Activated naive CD4-positive, alpha-beta T cell treated with anti-CD3 and anti-CD28 coated beads, Interleukin-2, amount 50 U/mL, for 72 hours (primary cell): Measurements from ENCODE around the gene JPH3. TPM values are rescaled to one million over a fixed set of nuclear protein-coding genes. Genes with fewer than 3 reads are reported as not detected.

ENCODE experiments used
- ATAC-seq, 2 donors: fragments of 150-1000 bp; cut with Tn5 transposase; 2 replicates each; pipeline ENCODE4 v1.10.0; 2021; ENCODE audit warnings: mild to moderate bottlenecking in 2 of 2, moderate library complexity in 2 of 2
- DNase-seq, 2 donors: peaks; one replicate each; pipeline ENCODE4 v3.0.0; 2021 to 2022; ENCODE audit warnings: low spot score in 2 of 2
- H3K27ac Mint-ChIP-seq, 2 donors: one replicate each; pipeline ENCODE4 v1.8.0; 2022; ENCODE audit warnings: mild to moderate bottlenecking in 2 of 2, mixed read lengths in 2 of 2
- H3K36me3 Mint-ChIP-seq, 2 donors: one replicate each; pipeline ENCODE4 v1.8.0; 2022; ENCODE audit warnings: mixed read lengths in 2 of 2
- H3K9me3 Mint-ChIP-seq, 2 donors: one replicate each; pipeline ENCODE4 v1.8.0; 2022; ENCODE audit warnings: mixed read lengths in 2 of 2
- total RNA-seq, 2 donors: library from RNA; stranded (reverse); gene quantifications; one replicate each; pipeline ENCODE4 v1.2.3, GENCODE V29; 2022

JPH3 gene
- total RNA-seq, 2 donors from 2014 or later: 0.37 TPM; not detected in 1

DNA sequence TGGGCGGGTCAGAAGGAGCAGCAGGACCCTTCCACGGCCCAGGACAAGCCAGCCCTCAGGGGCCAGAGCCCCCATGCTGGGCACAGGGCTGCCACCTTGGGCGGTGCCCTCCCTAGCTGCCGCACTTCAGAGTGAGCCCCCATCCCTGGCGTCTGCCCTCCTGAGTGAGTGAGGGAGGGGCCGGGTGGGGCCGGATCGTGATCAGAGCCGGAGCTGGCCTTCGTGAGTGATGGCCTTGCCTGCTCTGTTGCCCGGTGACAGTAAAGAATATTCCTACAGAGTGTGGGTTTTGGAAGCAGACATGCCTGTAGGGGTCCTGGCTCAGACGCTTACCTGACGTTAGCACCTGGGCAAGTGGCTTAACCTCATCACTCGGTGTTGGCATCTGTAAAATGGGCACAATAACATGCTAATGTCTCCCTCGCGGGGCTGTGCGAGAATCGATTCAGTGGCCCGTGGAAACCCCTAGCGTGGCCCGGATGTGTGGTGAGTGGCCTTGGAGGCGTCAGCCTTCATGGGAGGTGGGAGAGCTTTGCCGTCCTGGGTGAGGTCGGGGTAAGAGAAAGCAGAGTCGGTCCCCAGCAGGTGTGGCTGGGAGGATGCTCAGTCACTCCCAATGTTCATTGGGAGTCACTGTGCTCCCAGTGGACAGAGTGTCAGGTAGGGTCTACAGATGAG lies 26.1 kb downstream of the JPH3 start:
- Mint-ChIP-seq H3K9me3 (peaks cover 5 to 10% of the 10 kb centered on the region in 2 donors), H3K27ac (no peak overlapping the region), H3K36me3 (peaks cover 0 to 7% of the 10 kb centered on the region in 2 donors)
- no peak for DNase-seq
- ATAC-seq: no peak

DNA sequence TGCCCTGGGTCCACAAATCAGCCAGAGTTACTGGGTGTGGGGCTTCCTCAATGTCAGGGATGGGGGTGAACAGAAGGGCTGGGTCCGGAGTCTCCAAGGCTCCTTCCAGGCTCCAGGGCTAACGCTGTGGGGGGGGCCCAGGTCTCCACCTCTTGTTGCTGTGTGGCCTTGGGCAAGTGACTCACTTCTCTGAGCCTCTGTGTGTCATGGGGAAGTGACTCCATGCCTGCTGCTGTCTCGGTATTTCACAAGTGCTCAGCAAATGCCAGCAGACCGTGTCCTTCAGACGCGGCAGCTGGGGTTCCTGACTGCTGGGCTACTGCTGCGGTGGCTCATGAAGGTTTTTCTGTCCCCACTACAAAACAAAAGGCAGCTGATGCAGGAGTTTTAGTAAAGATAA lies 26.6 kb downstream of the JPH3 start:
- no peak for ATAC-seq
- Mint-ChIP-seq H3K27ac (no peak overlapping the region), H3K36me3 (peaks cover 0 to 7% of the 10 kb centered on the region in 2 donors), H3K9me3 (peaks cover 5 to 10% of the 10 kb centered on the region in 2 donors)
- DNase-seq: no peak

DNA sequence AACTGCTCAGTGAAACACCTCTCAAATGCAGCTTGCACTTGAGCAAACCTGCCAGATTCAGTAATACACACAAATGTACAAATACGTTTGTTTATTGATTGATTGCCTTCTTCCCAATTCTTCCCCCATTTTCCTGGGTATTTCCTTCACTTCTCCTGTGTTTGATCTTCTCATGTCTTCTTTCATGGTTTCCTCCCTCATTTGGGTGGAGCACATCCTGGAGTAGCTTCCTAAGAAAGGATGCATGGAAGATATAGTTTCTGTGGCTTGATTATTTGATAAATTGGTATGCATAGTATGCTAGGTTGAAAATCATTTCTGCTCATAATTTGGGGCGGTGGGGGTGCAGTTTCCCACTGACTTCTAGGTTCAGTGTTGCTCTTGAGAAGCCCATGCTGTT lies 28.8 kb downstream of the JPH3 start:
- ATAC-seq (no peak), DNase-seq (no peak)
- Mint-ChIP-seq H3K9me3 (peaks cover 5 to 10% of the 10 kb centered on the region in 2 donors), H3K36me3 (peaks cover 0 to 7% of the 10 kb centered on the region in 2 donors), H3K27ac (no peak overlapping the region)

DNA sequence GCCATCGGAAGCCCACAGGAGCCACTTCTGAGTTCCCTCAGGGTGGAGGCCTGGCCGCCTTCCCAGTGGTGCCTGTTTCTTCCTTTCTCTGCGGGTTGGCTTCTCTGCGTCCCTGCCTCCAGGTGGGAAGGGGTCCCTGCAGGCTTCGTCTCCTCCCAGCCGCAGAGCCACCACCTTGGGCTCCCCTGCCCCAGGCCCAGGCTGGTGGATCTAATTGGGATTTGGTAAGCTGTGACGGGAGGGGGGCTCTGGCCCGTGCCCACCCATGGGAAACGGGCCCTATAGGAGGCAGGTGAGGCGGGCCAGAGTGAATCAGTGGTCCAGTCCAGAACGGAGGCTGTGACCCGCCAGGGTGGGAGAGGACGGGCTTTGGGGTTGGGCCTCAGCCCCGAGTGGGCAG lies 32.1 kb downstream of the JPH3 start:
- Mint-ChIP-seq H3K36me3 (peaks cover 0 to 7% of the 10 kb centered on the region in 2 donors), H3K9me3 (peaks cover 5 to 10% of the 10 kb centered on the region in 2 donors), H3K27ac (no peak overlapping the region)
- no peak for DNase-seq
- no peak for ATAC-seq

DNA sequence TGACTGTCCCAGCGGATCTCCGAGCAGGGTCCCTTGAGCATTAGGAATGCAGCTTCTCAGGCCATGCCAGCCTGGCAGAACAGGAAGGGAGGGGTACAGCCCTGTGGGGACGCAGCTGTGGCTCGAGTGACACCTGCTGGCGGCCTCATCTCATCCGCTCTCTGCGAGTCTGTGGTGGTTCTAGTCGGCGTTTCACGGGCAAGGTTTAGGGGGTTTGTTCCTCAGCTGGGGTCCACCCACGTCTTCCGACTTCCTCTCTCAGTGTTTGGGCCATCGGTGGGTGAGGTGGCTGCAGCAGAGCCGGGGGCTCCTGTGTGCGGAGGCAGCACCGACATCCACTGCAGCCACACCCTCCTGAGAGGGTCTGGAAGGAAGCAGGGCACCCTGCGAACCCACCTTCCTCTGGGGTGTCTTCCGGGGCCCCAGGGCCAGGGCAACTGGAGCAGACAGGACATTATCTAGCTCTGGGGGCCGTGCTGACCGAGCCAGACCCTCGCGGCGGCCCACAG lies 33.3 kb downstream of the JPH3 start:
- H3K36me3 Mint-ChIP-seq: peaks cover 0 to 7% of the 10 kb centered on the region in 2 donors
- DNase-seq (peak; percentile 71 to 72), ATAC-seq (peak; percentile 80)
- H3K27ac Mint-ChIP-seq: peak overlapping the region in 1 of 2 donors; percentile 55
- H3K9me3 Mint-ChIP-seq: peaks cover 5 to 8% of the 10 kb centered on the region in 2 donors

DNA sequence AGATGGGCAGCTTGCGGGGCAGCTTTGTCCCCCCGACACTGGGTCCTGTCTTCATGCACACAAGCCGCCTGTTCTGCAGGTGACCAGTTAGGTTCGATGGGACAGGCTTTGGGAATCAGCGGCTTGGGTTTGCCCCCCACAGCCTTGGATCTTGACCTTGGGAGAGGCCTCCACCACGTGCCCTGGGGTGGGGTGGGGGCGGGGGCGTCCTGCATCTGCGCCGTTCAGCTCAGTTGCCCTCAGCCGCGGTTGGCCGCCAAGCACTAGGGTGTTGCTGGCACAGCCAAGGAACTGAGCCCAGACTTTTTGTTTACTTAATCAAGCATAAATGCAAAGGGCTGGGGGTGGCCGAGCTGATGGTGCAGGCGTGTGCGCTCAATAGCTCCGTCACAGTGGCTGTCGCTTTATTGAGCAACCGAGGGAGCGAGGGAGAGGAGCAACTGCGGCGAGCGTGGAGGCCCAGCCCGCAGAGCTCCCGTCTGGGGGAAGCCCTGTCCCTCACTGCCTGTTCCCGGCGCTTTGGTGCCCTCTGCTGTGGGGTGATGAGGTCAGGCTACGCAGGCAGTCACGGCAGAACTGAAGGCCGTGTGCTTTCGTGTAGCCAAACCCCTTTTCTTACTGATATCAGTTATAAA lies 33.9 kb downstream of the JPH3 start:
- ATAC-seq (peak; percentile 91 to 92), DNase-seq (peak; percentile 78 to 85)
- peaks cover 0 to 5% of the 10 kb centered on the region in 2 donors for H3K36me3 Mint-ChIP-seq
- H3K27ac Mint-ChIP-seq: peak overlapping the region in 1 of 2 donors; percentile 55
- H3K9me3 Mint-ChIP-seq: peaks cover 1 to 2% of the 10 kb centered on the region in 2 donors

DNA sequence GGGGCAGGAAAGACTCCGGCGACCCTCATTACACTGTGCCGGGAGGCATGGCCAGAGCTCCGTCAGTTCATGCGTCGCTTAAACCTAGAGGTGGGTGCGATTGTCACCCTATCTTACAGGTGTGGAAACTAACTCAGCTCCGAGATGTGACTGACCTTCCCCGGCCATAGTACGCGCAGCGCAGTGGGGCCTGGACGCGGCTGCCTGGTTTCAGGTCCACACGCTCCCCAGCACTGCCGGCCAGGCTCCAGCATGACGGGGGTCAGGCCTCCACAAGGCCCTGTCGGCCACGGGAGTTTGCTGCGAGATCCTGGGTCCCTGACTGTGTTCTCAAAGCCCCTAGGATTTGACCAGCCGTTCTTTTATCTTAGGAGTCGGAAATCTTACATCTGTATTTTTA lies 34.4 kb downstream of the JPH3 start:
- ATAC-seq (peak in 1 of 2 donors; percentile 10), DNase-seq (no peak)
- H3K9me3 Mint-ChIP-seq: no peaks in the 10 kb centered on the region
- H3K36me3 Mint-ChIP-seq: no peaks in the 10 kb centered on the region
- H3K27ac Mint-ChIP-seq: no peak overlapping the region

DNA sequence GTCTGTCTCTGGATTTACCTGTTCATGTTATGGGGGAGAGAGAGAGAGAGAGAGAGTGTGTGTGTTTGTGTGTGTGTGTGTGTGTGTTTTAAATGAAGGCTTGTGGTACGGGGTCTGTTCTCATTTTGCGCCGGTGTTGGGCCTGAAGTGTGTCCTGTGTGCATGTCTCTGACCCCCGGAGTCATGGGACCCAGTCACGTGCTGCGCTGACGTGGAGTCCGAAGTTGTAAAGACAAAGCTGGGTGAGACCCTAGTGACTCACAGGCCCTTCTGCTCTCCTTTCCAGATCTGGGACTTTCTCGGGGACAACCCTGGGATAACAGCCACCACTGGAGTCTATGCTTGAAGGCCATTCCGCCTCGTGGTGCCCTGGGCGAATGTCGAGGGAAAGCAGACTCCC lies 35.0 kb downstream of the JPH3 start:
- Mint-ChIP-seq H3K36me3 (no peaks in the 10 kb centered on the region), H3K27ac (no peak overlapping the region), H3K9me3 (no peaks in the 10 kb centered on the region)
- ATAC-seq (no peak), DNase-seq (no peak)

DNA sequence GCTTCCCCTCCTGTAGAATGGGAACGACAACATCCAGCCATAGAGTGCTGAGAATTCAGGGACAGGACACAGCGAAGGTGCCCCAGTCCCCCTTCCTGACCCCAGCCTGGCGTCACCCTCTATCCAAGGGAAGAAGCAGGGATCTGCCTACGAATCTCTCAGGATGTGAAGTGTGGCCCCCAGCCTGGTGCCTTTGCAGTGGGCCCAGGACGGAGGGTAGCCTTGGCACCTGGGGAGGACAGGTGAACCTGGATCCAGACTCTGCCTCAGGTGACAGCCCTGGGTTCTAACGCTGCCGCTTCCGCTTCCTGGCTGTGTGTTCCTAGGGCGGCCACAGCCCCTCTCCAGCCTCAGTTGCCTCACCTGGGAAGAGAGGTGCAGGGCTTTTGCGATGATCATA lies 36.4 kb downstream of the JPH3 start:
- DNase-seq: no peak
- H3K9me3 Mint-ChIP-seq: no peaks in the 10 kb centered on the region
- H3K27ac Mint-ChIP-seq: no peak overlapping the region
- ATAC-seq: no peak
- no peaks in the 10 kb centered on the region for H3K36me3 Mint-ChIP-seq

DNA sequence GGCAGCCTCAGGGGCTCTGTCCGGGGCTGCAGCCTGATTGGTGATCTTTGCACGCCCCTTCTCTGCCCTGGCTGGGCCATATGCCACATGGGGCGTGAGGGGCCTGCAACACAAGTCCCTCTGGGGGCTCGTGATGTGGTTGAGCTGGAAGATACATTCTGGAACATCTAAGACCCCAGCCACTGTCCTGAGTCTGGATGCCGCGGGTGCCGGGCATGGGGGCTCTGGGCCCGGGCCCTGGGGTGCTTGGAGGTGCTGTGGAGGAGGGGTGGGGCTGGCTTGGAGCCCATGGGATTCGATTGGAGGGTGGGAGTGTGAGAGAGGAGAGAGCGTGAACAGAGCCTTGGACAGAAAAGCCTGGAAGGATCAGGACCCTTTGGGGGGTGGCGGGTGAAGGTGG lies 39.4 kb downstream of the JPH3 start:
- ATAC-seq (no peak), DNase-seq (no peak)
- Mint-ChIP-seq H3K36me3 (no peaks in the 10 kb centered on the region), H3K27ac (no peak overlapping the region), H3K9me3 (no peaks in the 10 kb centered on the region)

DNA sequence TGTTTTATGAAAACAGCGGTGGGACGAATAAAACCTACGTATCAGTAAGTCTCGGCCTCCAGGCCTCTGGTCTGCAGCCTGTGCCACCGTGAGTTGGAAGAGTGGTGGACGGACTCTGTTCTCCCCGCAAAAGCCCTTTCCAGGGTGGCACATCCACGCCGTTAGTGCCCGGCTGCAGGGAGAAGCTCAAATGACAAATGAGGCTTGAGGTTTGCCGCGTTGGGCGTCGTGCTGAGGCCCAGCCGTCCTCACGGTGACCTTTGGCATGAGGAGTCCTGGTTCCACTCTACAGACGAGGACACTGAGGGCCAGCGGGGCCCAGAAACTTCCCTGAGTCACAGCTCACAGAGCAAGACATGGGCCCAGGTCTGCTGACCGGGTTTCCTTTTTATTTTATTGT lies 40.2 kb downstream of the JPH3 start:
- DNase-seq (no peak), ATAC-seq (no peak)
- no peaks in the 10 kb centered on the region for H3K36me3 Mint-ChIP-seq
- no peaks in the 10 kb centered on the region for H3K9me3 Mint-ChIP-seq
- no peak overlapping the region for H3K27ac Mint-ChIP-seq

DNA sequence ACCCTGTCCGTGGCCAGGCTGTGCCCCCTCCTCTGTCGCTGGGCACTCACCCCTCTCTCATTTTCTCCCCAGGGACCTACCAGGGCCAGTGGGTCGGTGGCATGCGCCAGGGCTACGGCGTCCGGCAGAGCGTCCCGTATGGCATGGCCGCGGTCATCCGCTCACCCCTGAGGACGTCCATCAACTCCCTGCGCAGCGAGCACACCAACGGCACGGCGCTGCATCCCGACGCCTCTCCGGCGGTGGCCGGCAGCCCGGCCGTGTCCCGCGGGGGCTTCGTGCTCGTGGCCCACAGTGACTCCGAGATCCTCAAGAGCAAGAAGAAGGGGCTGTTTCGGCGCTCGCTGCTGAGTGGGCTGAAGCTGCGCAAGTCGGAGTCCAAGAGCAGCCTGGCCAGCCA lies 41.9 kb downstream of the JPH3 start:
- DNase-seq (no peak), ATAC-seq (no peak)
- no peaks in the 10 kb centered on the region for H3K36me3 Mint-ChIP-seq
- H3K27ac Mint-ChIP-seq: no peak overlapping the region
- H3K9me3 Mint-ChIP-seq: no peaks in the 10 kb centered on the region

DNA sequence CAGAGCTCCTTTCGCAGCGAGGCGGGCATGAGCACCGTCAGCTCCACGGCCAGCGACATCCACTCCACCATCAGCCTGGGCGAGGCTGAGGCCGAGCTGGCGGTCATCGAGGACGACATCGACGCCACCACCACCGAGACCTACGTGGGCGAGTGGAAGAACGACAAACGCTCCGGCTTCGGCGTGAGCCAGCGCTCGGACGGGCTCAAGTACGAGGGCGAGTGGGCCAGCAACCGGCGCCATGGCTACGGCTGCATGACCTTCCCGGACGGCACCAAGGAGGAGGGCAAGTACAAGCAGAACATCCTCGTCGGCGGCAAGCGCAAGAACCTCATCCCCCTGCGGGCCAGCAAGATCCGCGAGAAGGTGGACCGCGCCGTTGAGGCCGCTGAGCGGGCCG lies 42.3 kb downstream of the JPH3 start:
- ATAC-seq: no peak
- DNase-seq: no peak
- Mint-ChIP-seq H3K36me3 (no peaks in the 10 kb centered on the region), H3K27ac (no peak overlapping the region), H3K9me3 (no peaks in the 10 kb centered on the region)

DNA sequence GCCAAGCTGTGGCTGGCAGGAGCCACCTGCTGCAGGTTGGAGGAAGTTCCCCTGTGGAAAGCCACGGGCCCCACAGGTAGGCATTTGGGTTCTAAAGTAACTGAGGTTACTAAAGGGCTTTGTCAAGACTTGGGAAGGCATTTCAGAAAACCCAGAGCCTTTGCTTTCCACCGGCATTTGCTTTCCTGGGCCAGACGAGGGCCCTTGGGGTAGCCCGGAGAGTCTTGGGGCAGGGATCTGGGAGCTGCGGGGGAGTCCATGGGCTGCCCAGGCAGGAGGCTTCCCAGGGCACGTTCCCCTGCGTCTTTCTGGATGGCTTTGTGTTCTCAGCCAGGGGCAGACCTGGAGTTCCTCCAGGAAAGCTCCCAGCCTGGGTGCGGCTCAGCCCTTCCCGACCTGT lies 43.5 kb downstream of the JPH3 start:
- Mint-ChIP-seq H3K36me3 (no peaks in the 10 kb centered on the region), H3K27ac (peak overlapping the region in 1 of 2 donors; percentile 30), H3K9me3 (no peaks in the 10 kb centered on the region)
- DNase-seq: no peak
- no peak for ATAC-seq

DNA sequence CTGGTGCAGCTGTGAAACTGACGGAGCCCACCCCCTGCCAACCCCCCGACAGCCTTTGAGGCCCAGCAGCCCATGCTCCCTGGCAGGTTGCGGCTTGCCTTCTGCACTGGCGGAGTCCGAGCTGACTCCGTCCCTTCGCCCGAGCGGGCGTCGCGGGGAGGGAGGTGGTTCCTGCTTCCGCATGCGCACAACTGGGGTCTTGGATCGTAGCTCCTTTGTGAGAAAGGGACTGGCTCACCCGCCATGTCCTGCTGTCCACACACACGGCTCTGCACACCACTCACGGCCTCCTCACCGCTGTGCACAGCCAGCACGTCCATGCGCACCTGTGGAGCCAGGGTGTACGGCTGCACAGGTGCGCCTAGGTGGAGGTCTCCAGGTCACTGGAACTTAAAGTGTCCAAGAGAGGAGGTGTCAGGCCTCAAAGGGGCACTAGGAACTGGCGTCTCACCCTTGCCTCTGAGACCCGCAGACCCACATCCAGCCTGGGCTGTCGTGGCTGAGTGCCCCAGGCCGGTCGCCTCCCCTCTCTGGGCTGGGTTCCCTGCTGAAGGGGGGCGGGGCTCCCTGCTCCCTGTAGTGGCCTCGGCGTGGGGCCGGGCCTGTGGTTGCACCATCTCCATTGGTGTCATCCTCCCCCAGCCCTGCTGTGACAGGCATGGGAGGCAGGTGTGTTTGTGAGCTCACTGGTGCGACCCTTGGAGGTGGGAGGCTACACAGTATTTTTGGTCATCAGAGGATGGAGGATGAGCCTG lies 45.3 kb downstream of the JPH3 start:
- DNase-seq (no peak), ATAC-seq (no peak)
- H3K36me3 Mint-ChIP-seq: no peaks in the 10 kb centered on the region
- no peak overlapping the region for H3K27ac Mint-ChIP-seq
- no peaks in the 10 kb centered on the region for H3K9me3 Mint-ChIP-seq

DNA sequence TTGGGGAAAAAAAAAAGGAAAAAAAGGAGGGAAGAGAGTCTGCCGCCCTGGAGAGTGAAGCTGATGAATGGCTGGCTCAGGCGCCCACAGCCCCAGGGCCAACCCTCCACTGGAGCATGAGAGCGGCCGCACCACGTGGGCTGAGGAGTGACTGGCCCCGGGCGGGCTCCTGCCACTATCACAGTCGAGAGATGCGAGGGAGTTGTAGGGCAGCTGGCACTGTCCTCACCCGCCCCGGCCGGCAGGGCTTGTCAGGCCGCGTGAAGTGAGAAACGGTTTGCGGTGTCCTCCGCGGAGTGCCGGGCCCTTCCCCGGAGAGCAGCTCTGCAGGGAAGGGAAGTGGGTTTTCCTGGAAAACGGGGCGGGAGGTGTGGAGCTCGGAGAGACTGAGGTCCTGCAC lies 45.9 kb downstream of the JPH3 start:
- no peak overlapping the region for H3K27ac Mint-ChIP-seq
- DNase-seq (no peak), ATAC-seq (no peak)
- no peaks in the 10 kb centered on the region for H3K36me3 Mint-ChIP-seq
- no peaks in the 10 kb centered on the region for H3K9me3 Mint-ChIP-seq

DNA sequence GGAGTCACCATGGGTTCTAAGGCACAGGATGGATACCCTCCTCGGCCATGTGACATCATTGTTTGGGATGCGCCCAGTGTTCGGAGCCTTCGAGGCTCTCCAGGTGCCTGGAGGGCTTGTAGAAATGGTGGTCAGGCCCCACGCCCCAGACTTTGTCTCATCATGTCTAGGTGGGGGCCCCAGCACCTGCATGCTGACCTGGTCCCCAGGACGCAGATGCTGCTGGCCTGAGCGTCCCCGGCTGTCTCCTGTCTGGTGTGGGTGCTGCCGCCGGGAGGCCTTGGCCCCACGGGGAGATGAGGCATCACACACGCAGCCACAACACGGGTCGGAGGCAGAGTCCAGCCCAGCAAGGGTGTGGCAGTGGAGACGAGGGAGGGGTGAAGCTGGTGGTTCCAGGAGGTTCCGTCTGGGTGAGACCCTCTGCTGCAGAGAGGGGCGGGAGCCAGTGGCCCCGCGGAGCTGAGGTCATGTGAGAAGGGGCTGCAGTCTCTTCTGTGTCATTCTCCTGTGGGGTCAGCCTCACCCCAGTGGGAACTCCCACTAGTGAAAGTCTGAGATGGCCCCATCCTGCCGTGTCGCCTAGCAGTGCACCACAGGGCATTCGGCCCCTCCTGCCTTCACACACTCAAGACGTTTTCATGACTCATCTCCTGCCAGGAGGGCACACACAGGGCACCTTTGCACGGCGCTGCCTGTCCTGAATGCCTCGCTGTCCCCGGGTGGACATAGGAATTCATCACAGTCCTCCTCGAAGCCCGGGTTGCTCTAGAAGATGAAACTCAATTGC lies 46.6 kb downstream of the JPH3 start:
- ATAC-seq: no peak
- Mint-ChIP-seq H3K36me3 (no peaks in the 10 kb centered on the region), H3K27ac (no peak overlapping the region)

More for the DNA sequence above, 46.6 kb downstream of the JPH3 start:
- DNase-seq: no peak
- no peaks in the 10 kb centered on the region for H3K9me3 Mint-ChIP-seq
